ENCODE data around the gene ARID1B.

The ARID1B gene

DNA sequence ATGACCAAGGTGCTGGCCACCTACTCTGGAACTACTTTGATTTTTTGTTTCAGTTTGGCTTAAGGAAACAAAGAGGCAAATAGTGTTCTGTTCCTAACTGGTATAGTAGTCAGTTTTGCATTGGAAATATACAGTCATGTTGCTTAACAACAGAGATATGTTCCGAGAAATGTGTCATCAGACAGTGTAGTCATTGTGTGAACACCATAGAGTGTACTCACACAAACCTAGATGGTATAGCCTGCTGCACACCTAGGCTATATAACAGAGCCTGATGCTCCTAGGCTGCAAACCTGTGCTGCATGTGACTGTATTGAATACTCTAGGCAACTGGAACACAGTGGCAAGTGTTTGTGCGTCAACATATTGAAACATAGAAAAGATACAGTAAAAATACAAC is 80.4 kb downstream of the ARID1B start:
- no peak for DNase-seq

DNA sequence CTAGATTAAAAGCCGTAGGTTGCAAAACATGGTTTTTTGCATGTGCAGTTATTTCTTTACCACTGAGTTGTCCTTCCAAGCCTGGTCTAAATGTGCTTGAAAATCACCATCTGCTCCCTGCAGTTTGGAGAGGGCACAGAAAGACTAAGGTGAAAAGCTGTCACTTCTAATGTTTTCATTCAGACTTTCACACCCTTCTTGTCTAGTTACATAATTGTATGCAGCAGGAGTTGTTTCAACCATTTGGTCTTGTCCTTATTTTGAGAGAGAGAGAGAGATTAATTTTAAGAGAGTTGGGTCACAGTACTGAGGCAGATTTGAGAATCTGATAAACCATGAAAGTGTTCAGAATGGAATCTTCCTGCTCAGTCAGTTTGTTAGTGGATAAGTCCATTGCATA is 82.5 kb downstream of the ARID1B start:
- DNase-seq = no peak

DNA sequence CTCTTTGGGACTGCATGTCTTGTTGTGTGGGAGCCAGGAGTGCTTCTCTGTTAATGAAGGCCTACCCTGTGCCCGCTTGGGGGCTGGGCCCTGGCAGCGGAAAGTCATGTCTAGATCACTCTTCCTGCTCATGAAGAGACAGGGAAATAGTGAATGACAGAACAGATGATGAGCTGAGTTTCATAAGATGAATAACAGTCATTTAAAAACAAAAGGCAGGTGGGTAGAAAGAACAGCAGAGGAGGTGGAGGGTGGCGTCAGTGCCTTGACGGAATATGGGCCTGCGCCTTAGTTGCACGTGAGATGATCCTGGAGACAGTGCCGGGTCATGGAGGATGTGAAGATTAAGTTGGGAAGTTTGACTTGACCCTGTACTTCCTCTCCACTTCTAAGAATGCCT is 85.5 kb downstream of the ARID1B start:
- DNase-seq = no peak

DNA sequence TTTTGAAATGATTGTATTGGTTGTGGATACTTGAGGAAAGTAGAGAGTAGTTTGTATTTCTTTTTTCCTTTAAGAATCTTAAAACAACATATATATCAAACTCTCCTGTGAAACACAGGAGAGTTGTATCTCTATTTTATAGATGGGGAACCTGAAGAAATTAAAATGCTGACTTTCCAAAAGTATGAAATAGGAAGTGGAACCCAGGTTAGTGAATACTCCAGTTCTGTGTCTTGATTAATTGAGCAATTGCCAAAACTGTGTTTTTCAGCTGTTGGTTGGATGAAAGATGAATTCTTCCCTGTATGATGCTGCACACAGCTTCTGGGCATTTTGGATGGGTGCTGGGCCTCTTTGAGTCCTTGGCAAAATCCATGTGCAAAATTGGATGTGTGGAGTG is 86.3 kb downstream of the ARID1B start:
- DNase-seq = no peak

DNA sequence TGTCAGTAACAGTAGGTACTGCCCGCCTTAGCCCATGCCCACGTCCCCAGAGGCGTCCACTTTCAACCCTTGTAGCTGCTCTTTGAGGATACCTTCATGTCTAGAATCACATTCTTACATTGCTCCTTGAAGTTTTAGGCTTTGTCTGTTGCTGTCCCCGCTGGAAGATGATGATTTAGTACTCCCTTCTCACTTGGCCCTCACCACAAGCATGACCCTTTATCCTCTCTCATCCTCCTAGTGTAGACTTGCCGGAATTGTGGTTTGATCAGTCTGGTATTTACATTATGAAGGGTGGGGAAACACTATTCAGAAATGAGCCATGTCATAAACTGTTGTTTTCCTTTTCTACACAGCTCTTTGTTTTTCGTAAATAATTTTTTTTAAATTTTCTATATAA is 87.4 kb downstream of the ARID1B start:
- DNase-seq = no peak

DNA sequence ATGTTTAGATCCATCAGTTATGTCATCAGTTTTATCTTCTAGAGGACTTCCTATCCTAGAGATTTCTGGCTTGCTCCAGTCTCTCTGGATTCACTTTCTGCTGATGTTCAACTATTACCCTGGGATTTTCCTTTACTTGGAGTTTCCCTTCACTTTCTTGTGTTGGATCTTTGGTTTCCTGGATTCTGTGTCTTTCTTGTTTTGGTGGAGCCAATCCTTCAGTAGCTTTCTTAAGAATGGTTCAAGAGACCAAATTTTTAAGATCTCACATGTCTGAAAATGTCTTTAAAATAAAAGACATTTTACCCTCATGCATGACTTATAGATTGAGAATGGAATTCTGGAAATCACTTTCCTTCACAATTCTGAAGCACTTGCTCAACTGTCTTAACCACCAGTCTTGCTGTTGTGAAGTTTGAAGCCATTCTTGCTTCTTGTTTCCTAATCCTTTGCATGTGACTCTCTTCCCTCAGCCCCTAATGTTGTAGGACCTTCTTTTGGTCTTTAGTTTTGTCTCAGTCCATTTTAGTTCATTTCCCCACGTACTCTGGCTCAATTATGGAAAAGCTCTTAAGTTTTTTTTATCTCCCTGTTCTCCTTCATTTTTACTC is 87.9 kb downstream of the ARID1B start:
- DNase-seq = no peak

DNA sequence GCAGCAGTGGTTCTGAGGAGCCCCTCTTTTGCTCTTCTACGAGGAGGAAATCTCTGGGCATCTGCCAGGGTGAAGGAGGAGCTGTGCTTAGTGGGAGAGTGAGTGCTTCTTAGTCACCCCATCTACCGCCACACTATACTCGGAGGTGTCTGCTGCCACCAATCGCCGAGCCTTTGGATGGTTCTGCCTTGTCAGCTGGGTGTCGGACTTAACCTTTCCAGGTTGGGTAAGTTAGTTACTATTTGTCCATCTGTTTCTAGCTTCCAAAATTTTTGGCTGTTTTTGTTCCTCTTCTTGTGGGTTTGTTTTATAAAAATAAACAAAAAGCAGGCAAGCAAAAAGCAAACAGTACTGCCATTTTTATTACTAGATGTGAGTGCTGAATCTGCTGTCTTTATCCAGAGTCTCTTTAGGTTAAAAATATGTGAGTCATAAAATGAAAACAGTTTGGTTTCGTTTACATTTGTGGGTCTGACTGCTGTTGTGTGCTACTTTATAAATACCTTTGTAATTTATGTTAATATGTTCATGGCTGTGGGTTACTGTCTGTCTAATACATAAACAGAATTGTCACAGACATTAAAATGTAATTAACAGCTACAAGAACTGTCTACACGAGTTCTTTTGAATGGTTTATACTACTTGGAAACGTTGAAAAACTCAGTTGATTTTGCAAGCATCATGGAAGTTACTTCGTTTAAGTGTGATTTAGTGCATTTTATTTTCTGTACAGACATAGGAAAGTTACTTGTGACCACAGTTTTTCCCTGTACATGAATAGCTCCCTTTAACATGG is 89.2 kb downstream of the ARID1B start:
- DNase-seq = no peak

DNA sequence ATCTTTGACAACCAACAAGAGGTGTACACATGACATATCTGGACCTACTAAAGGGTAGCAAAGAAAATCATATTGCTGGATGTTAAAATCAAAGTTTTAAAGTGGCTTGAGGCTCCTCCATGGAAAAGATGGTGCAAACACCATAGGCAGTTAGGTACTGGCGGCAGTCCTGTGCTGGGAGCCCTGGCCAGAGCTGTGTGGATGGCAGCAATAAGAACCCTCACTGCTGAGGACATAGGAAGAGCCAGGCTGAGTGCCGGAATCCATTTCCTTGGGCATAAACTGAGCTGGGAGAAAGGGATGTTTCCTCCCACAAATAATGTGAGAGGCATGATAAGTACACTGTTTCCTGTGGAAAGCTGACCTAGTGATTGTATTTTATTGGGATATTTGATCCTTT is 89.9 kb downstream of the ARID1B start:
- DNase-seq = no peak

DNA sequence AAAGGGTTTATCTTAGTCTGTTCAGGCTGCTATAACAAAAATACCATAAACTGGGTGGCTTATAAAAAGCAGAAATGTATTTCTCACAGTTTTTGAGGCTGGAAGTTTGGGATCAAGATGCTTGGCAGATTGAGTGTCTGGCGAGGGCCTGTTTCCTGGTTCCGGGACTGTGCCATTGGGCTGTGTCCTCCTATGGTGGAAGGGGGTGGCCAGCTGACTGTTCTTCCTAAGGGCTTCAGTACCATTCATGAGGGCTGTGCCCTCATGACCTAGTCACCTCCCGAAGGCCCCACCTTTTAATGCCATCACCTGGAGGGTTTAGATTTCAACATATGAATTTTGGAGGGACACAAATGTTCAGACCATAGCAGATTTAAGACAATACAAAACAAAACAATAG is 91.2 kb downstream of the ARID1B start:
- no peak for DNase-seq

DNA sequence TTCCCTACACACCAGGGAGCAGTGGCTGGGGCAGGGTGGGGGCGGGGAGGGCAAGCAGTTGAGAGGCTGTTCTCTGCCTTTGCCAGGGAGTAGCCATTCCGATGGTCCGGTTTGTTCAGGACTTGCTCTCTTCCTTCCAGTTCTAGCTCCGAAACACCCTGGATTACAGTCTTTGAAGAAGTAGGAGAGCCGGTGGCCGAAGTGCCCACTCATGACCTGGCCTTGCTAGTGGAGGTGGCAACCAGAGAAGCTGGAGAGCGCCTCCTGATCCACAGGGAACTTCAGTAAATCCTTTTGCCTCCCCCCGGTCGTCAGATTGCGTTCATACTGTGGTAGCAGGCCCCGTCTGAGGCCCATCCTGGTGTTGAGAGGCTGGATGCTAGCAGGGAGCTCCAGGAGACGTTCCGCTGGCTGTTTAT is 92.8 kb downstream of the ARID1B start:
- DNase-seq = no peak

DNA sequence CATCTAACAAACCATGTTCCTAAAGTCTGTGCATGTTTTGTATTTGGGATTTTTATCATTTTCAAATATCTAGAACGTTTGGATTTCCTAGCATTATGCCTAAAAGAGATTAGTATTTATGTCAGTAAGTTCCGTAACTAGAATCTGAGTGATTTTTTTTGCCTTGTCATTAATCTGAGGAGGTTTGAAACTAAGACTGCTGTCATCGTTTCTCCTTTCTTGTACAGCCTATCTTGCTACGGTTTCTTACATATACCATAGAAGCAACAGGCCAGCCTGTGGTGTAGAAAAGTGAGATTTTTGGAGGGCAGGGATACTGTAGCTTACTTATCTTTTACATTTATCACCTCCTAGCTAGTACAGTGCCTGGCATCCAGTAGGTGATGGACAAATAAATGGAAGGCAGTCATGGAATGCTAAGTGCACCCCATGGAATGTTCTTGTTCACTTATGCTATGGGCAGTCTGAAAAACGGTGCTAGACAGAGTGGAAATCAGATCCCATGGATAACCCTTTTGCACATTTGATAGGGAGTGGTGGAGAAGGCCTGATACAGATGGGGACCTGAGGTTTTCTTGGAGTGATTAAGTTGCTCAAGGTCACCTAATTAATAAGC is 93.9 kb downstream of the ARID1B start:
- no peak for DNase-seq

DNA sequence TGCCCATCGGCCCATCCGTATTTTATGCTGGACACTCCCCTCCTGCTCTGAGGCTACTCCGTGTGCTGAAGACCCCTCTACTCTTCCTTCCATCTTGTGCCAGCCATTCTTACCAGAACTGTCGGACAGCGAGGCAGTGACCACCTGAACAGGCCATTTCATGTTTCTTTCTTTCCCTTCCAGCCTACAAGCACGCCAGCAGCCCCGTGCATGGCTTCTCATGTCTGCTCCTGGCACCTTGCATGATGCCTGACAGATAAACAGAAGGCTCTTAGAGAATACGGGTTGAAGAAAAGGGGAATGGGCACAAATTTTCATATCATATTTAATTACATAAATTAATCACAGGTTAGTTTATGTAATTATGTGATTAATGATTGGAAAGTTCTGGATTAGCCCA is 95.7 kb downstream of the ARID1B start:
- no peak for DNase-seq

DNA sequence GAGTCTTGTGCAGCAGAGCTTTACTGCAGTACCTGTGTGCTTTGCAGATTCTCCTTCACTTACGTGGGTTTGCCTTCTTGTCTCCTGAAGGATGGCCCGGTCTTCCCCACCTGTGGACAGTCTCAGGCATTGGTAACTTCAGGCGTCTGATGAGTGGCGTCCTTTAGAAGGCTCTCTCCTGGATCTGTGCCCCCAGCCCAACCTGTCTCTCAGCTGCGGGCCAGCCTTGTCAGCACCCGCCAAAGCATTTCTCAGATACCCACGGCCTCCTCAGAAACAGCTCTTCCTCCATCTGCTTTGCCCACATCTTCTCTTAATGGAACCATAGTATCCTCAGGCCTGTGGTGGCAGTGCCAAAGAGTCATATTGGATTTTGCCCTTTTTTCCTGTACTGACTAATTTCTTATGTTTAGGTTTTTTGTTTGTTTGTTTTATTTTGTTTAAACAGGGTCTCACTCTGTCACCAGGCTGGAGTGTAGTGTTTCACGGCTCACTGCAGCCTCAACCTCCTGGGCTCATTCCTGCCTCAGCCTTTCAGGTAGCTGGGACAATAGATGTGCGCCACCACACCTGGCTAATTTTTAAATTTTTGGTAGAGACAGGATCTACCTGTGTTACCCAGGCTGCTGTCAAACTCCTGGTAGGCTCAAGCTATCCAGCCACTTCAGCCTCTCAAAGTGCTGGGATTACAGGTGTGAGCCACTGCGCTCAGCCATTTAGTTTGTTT is 96.6 kb downstream of the ARID1B start:
- no peak for DNase-seq

DNA sequence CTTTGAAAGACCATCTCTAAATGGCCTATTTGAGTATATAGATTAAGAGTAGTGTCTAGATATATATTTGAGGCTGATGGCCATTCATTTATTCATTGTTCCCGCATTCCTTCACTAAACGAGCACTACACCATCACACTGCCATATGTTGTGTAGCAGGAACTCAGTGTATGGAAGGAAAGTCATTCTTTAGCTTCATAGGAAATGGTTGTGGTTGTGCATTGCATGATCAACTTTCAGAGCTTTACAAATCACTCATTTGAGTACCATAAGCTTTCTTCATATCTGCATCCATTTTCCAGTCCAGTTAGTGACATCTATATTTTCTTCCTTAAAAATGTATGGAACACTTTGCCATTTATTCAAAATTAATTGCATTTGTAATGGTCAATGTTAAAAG is 97.9 kb downstream of the ARID1B start:
- DNase-seq = no peak

DNA sequence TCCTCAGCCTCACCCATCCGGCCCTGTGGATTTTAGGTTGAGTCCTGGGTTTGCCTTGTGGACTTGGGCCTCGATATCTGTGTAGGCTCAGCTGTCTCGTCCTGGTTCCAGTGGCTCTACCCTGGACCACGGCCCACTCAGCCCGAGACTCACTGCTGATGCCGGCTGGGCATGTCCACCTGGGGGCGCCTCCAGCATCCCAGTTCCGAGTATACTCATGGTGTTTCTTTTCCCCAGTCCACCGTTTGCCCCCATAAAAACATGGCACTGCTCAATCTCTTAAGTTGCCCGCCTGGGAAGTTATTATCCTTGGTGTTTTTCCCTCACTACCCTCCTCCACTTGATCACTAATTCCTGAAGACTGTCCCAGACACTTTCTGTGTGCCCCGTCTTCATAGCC is 99.1 kb downstream of the ARID1B start:
- DNase-seq = no peak

DNA sequence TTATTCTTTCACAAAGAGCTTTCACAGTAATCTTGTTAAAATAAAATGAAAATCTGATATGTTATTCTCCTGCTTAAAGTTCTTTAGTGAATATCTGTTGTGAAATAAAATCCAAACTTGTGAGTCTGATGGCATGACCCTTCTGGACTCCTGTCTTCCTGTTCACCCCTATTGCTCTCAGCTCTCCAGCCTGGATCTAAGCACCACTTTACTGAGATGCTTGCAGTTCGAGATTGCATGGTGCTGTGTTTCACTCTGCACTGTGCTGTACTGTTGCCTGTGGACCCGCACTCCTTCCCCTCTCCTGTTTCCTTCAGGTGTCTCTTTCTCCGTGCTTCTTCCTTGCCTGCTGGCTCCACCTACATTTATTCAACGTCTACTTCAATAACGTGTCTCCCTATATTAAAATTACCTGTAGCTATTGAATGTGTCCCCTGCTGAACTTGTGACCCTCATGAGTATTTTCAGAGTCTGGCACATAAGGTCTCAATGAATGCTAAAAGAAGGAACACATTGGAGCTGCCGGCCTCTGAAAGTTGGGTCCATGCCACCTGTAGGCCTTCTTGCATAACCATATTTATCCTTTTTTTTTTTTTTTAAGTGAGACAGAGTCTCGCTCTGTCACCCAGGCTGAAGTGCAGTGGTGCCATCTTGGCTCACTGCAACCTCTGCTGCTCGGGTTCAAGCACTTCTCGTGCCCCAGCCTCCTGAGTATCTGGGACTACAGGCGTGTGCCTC is 100.1 kb downstream of the ARID1B start:
- DNase-seq = no peak

DNA sequence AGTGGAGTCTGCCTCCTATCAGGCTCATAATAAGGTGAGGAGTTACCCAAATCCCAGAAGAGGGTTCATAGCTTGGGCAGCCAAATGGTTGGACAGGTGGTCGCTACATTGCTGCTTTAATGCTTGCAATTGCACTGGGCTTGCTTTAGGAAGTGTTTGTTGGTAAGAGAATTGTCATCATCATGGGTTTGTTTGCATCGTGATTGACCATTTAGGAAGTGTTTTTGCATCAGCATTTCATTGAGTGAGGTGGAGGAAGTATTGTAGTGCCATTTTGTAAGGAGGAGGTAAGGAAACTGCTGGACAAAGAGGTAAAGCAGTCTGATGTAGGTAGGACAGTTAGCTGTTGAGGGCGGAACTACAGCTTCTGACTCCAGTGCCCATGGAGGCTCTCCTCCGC is 101.5 kb downstream of the ARID1B start:
- DNase-seq = no peak

DNA sequence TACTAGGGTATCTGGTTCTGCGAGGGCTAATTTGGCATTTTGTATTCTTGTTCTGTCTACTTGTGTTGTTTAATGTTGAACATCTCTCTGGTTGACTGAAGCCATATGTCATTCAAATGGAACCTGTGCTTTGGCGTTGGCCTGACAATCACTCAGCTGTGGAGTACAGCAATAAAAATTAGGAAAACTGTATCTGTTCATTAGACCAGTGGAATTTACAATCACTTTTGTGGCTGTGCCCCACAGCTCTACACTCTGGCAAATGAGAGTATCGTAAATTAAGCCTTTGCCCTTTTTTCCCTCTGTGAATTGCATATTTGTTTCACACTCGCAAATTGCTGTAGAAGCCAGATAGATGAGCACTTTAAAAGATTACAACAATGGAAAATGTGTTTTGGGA is 102.0 kb downstream of the ARID1B start:
- DNase-seq = no peak

DNA sequence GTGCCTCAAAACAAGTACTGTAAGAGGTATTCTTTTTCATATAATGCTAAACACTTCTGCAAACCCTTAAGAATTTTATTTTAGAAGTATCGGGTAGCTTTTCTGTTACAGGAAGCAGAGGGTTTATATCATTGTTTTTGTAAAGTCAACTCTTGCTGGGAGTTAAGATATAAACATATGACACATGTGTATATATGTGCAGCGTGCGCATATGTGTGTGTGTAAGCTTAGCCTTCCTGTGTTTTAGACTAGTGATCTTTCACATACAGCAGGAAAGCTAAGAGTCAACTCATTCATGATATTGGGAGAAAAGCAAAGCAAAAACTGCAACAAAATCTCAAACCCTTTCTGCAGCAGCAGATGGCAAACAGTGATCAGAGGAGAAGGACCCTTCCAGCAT is 102.4 kb downstream of the ARID1B start:
- DNase-seq = no peak

DNA sequence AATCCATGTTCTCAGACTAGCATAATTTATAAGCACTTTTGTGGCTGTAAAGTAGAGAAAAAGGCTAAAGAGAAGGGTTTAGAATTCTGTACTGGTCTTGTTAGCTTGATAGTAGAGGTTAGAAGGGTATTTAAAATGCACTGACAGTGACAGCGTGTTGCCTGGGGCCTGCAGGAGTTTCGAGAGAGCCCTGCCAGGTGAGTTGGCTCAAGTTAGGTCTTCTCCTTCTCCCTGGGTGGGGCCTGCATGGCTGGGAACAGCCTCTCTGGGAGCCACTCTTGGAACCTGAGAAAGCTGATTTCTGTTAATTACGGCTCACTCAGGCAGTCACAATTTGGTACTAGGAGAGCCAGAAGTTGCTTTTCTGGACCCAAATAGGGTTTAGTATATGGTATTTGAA is 103.7 kb downstream of the ARID1B start:
- DNase-seq = no peak

DNA sequence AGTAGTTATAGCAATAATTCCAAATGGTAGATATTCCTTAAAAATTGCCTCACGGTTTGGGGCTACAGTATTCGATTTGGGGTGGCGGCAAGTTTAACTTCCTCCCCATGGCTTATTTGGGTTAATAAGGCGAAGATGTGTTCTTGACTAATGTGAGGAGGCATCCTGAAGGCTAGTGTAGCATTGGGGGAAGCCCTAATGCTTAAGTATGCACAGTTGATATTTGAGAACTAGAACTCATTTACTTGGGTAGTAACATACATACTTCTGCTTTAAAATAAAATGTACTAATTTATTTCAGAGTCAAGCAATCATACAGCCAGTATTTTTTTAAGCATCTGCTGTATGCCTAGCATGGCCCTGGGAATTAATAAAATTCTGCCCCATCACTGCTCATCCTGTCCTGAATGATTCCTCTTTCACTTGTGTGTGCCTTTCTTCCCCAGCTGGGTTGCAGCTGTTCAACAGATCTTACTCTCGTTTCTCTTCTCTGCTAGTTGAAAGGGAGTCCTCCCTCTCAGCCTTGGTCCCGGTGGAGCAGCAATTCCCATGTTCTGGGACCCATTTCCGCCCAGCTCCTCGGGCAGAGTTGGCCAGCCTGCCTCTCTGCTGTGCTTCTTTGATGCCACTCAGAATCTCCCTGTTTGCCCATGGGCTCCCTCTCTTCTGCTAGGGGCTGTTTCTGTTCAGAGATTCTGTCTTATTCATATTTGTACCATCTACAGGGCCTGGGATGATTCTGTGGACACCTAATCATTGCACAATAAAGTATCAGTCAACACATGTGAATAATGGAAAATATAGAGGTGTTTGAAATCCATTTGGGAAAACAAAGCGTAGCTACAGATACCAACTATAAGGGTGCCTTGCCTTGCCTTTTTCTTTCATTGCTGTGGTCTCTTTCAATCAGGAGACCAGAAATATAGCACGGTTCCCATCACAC is 104.8 kb downstream of the ARID1B start:
- DNase-seq = no peak

All from CD4-positive, alpha-beta T cell treated with Interleukin-15 for 1 hour (primary cell).